Fibroblast of mammary gland (primary cell): ENCODE measurements around the gene CEACAM16.
A peak's percentile ranks its signal among the peaks of the same experiment; 100 is the strongest.

Source experiments
- DNase-seq: peaks from one replicate; pipeline ENCODE4 v3.0.0-alpha.2; 2010; ENCODE audit warnings: low read depth
- H3K4me3 ChIP-seq: 2 replicates; pipeline ENCODE4 v1.5.1; 2011; ENCODE audit warnings: low read depth, mild to moderate bottlenecking, low read length, moderate library complexity; ENCODE audit not compliant: control insufficient read depth
- TF ChIP-seq, protein P1 (sequence below): conservative IDR thresholded peaks from 2 replicates; pipeline ENCODE4 v1.5.1; 2011; ENCODE audit warnings: low read depth, low read length, inconsistent platforms; ENCODE audit not compliant: control insufficient read depth, insufficient read depth

Gene CEACAM16, protein sequence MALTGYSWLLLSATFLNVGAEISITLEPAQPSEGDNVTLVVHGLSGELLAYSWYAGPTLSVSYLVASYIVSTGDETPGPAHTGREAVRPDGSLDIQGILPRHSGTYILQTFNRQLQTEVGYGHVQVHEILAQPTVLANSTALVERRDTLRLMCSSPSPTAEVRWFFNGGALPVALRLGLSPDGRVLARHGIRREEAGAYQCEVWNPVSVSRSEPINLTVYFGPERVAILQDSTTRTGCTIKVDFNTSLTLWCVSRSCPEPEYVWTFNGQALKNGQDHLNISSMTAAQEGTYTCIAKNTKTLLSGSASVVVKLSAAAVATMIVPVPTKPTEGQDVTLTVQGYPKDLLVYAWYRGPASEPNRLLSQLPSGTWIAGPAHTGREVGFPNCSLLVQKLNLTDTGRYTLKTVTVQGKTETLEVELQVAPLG

DNA sequence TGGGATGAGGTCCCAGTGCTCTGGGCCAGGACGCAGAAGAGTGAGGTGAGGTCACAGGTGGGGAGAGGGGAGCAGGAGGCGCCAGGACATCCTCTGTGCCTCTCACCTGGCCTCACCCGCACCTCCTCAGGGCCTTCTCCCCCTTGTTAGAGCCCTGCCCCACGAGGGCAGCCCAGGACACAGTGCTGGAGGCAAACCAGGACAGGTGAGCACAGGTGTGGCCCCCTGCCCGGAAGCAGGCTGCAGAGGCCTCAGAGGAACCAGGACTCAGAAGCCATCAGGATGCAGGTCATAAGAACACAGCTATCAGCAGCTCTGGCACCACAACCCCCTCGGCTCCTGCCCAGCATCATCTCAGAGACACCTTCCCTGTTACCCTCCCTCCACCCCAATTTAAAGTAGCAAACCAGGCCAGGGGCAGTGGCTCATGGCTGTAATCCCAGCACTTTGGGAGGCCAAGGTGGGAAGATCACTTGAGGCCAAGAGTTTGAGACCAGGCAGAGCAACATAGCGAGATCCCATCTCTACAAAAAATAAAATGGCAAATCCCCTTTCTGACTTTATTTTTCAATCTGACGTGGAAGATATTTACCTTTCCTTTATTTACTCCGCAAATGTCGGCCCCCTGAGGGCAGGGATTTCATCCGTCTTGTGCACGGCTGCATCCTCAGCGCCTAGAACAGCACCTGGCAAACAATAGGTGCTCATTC is at the start of gene CEACAM16:
Gene CEACAM16 (plus strand): TSS at position 660 of the 710 bp plus-strand sequence. CDS start 2,306 bp downstream, outside the sequence.
- no peak for DNase-seq
- TF ChIP-seq, protein P1, sequence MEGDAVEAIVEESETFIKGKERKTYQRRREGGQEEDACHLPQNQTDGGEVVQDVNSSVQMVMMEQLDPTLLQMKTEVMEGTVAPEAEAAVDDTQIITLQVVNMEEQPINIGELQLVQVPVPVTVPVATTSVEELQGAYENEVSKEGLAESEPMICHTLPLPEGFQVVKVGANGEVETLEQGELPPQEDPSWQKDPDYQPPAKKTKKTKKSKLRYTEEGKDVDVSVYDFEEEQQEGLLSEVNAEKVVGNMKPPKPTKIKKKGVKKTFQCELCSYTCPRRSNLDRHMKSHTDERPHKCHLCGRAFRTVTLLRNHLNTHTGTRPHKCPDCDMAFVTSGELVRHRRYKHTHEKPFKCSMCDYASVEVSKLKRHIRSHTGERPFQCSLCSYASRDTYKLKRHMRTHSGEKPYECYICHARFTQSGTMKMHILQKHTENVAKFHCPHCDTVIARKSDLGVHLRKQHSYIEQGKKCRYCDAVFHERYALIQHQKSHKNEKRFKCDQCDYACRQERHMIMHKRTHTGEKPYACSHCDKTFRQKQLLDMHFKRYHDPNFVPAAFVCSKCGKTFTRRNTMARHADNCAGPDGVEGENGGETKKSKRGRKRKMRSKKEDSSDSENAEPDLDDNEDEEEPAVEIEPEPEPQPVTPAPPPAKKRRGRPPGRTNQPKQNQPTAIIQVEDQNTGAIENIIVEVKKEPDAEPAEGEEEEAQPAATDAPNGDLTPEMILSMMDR: no peak
- no peak within 1 kb of the TSS for H3K4me3 ChIP-seq

DNA sequence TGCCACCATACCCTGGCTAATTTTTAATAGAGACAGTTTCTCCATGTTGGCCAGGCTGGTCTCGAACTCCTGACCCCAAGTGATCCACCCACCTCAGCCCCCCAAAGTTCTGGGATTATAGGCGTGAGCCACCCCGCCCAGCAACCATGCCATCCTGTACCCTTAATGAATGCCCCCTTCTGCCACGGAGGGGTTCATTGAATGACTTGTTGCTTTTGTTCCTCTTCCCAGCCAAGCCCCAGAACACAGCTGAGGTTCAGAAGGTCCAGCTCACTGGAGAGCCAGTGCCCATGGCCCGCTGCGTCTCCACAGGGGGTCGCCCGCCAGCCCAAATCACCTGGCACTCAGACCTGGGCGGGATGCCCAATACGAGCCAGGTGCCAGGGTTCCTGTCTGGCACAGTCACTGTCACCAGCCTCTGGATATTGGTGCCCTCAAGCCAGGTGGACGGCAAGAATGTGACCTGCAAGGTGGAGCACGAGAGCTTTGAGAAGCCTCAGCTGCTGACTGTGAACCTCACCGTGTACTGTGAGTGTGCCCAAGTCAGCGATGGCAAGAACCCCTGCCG is 49.3 kb upstream of the CEACAM16 start:
- no peak for DNase-seq
- TF ChIP-seq, protein P1: no peak
- H3K4me3 ChIP-seq: no peak overlapping the region

DNA sequence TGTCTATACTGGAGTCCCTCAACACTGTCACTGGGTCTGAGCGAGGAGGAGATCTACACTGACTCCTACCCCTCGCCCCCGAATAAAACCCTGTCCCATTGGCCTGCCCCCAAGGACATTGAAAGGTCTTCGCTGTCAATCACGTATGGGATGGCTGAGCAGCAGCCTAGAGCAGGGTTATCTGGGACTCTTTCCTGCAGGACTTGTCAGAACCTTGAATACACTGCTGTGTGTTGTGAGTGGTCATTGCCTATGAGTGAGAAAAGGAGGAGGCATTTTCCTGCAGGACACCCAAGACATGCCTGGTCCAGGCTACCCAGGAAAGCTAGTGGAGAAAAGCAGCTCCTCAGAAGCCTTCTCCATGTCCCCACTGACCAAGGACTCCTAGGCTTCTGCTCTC is 45.6 kb upstream of the CEACAM16 start:
- no peak for DNase-seq
- TF ChIP-seq, protein P1: no peak
- H3K4me3 ChIP-seq: no peak overlapping the region

DNA sequence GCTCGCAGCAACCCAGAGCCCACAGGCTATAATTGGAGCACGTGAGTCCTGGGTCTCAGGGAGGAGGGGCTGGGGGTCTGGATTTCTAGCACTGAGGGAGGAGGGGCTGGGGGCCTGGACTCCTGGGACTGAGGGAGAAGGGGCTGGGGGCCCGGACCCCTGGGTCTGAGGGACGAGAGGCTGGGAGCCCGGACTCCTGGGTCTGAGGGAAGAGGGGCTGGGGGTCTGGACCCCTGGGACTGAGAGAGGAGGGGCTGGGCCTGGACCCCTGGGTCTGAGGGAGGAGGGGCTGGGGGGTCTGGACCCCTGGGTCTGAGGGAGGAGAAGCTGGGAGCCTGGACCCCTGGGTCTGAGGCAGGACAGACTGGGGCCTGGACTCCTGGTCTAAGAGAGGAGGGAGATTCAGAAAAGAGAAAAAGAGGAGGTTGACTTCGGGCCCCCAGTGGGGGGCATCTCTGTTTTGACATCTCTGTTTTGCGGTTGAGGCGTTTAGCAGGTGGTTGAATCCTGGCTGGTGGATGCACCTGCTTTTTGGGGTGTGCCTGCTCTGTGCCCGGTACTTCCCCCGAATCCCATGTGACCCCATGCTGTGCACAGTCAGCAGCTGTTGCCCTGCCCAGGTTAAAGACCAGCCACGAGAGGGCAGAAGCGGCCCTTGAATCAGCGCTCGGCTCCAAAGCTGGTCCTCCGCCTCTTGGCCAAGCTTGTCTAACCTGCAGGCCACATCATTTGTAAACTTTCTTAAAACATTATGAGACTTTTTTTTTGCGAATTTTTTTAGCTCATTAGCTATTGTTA is 44.8 kb upstream of the CEACAM16 start:
- DNase-seq: peak; percentile 41

DNA sequence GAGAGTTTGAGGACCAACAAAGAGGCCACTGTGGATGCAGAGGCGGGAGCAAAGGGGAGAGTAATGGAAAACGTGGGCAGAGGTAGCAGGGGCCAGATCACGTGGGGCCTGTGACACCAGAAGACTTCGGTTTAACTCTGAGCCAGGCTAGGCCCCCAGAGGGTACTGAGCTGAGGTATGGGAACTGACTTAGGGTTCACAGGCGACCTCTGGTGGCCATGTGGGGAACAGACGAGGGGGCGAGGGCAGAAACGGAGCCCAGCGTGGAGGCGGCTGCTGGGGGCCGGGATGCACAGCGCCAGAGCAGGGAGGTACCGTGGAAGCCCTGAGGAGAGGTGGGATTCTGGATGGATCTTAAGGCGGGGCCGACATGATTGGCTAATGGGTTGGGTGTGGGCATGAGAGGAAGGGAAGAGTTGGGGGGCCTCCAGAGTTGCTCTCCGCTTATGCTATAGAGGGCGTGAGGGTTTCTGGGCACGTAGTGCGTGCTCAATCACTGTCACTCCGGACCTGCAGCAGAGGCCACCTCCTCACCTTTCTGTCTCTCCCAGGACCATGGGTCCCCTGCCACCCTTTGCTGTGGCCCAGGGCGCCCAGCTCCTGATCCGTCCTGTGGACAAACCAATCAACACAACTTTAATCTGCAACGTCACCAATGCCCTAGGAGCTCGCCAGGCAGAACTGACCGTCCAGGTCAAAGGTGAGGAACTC is 41.6 kb upstream of the CEACAM16 start:
- TF ChIP-seq, protein P1: peak; percentile 78
- no peak overlapping the region for H3K4me3 ChIP-seq
- peak; percentile 72 for DNase-seq

More for the DNA sequence above, 44.8 kb upstream of the CEACAM16 start:
- no peak overlapping the region for H3K4me3 ChIP-seq
- TF ChIP-seq, protein P1: peak; percentile 26
